Gastrocnemius medialis (tissue), 4 donors: Measurements from ENCODE around the gene PLA2G15.
A peak's percentile ranks its signal among the peaks of the same experiment; 100 is the strongest.

Experiments used
- POLR2A ChIP-seq, 2 donors: fragments of 450-650 bp; IDR thresholded peaks; one replicate each; pipeline ENCODE4 v1.6.1; 2017; ENCODE audit warnings: antibody characterized with exemption in 2 of 2, mild to moderate bottlenecking in 2 of 2, moderate library complexity in 2 of 2
- TF ChIP-seq, protein P1 (sequence below), 5 experiments: fragments of 450-650 bp in 3 of 5; fragments of 200-600 bp in 2 of 5; sonication (generic) in 2 of 5; IDR thresholded peaks in 4 of 5; conservative IDR thresholded peaks in 1 of 5; 1 replicate in 4 of 5; 2 replicates in 1 of 5; pipeline ENCODE4 v1.5.1; 2016 to 2019; ENCODE audit warnings: antibody characterized with exemption in 5 of 5, mild to moderate bottlenecking in 3 of 5, moderate library complexity in 3 of 5

DNA sequence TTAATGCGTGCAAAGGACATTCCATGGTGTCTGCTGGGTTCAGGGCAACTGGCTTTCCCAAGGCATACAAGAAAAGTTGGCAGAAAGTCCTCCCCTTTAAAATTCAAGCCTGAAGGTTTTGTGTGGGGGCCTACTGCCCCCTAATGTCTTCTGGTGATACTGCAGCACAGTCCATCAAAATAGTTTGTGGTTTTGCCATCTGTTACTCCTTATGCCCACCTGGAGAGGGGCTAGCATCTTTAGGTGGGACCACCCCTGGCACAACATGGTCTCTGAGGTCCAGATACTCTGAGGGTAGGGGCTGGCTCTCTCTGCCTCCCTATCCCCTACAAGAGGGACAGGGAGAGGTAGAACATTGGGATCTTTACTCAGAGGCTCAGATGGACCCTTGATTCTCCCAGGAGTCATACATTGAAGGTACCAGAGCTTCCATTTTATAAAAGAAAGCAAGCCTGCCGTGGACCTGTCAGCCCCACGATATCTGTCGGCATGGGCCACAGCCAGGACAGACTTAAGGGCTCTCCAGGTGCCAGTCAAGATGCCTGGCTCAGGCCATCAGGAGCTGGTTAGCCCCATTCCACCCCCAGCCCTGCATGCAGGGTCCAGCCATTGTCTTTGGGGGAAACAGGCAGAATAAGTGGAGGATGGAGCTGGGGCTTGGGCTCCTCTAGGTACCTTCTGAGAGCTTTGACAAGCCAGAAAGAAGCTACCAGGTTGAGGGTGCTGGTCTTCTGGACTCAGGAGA, 15.6 kb upstream of the PLA2G15 start:
- TF ChIP-seq POLR2A (IDR thresholded peaks at IDR 0.05): no peak
- TF ChIP-seq, protein P1, sequence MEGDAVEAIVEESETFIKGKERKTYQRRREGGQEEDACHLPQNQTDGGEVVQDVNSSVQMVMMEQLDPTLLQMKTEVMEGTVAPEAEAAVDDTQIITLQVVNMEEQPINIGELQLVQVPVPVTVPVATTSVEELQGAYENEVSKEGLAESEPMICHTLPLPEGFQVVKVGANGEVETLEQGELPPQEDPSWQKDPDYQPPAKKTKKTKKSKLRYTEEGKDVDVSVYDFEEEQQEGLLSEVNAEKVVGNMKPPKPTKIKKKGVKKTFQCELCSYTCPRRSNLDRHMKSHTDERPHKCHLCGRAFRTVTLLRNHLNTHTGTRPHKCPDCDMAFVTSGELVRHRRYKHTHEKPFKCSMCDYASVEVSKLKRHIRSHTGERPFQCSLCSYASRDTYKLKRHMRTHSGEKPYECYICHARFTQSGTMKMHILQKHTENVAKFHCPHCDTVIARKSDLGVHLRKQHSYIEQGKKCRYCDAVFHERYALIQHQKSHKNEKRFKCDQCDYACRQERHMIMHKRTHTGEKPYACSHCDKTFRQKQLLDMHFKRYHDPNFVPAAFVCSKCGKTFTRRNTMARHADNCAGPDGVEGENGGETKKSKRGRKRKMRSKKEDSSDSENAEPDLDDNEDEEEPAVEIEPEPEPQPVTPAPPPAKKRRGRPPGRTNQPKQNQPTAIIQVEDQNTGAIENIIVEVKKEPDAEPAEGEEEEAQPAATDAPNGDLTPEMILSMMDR (IDR thresholded peaks at IDR 0.05 in 4 of 5, conservative IDR thresholded peaks at IDR 0.05 in 1 of 5): peak; percentile 85 to 94 (median 93)
